NCI-H2227 (cell line): ENCODE results near the gene INPP1.

Experiments
- DNase-seq: peaks from one replicate; lab custom pipeline; 2025; ENCODE audit not compliant: unreplicated experiment; lab: John Stamatoyannopoulos, UW

INPP1 gene

GRCh38 chr2:190407662-190408537 is 64.5 kb downstream of the INPP1 start, which contains the start of gene MFSD6:
MFSD6 (plus strand) TSS chr2:190408355; CDS start chr2:190436030, 27,675 bp downstream.
- peak; percentile 82 for DNase-seq

DNA sequence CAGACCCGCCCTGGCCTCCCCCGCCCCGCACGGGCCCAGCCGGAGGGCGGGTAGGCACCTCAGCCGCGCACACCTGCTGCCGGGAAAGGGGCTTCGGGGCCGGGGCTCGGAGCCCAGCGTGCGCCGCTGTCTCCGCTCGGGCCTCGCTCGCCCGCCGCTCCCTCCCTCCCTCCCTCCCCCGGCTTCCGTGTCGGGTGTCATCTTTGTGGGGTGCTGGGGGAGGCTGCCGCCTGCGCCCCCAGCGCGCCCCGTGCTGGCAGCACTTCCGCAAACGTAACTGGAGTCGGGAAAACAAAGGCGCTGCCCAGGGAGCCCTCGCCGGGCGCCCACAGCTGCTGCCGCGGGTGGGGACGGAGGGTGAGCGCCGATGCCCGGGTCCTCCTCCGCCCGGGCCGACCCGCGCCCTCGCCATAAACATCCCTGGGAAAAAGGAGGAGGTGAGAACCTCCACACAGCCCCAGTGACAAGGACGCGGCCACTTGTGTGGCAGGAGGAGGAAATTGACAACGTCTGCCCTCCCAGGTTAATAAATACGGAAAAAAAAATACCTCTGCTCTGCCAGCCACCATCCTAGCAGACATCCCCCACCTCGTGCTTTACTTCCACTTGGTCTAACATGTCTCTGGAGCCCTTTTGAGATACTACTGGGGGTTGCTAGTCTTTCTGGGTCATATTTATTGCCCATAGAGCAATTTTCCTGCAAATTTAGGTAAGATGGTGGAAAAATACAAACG is 65.3 kb downstream of the INPP1 start:
- peak; percentile 79 for DNase-seq

DNA sequence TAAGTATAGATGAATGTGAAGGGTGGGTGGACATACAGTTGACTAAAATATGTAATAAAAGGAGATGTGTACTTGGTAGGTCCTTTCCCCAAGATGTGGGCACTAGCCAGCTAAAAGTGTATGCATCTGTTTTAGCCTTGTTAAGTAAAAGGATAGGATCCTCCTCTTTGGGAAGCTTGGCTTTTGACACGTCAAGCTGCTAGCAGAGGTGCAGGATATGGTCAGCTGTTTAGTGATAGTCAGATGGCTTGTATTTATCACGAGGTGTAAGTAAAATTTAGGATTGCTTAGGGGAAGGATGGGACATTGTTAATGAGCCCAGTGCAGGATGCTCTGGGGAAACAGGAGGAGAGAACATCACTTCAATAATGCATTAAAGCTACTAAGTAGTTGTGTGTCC is 66.2 kb downstream of the INPP1 start:
- DNase-seq, result peak; percentile 20

- no peak for DNase-seq
These were observed 66.8 kb downstream of the INPP1 start for GRCh38 chr2:190410166-190410565.

GRCh38 chr2:190412966-190413365 is 69.6 kb downstream of the INPP1 start:
- DNase-seq, result no peak

DNA sequence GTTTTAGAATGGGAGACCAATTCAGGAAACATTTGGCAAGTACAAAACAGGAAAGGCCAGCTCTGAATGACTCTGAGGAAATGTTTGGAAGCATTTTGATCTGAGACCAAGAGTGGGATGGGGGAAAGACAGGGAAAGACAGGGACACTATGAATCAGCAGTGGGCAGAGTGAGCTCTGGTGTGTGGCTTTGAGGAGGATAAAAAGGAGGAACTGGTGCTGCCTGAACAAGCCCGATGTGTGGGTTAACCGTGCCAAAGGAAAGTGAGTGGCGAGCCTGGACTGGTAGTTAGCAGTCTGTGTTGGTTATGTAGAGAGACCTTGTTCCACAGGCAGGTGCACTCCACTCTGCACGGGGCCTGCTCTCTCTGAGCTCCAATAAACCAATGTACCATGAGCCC is 70.0 kb downstream of the INPP1 start:
- DNase-seq, result no peak

GRCh38 chr2:190415251-190415650 is 71.9 kb downstream of the INPP1 start:
- DNase-seq, result no peak

- no peak for DNase-seq
These were observed 72.7 kb downstream of the INPP1 start for GRCh38 chr2:190415794-190416775.

- DNase-seq, result no peak
These were observed 73.9 kb downstream of the INPP1 start for GRCh38 chr2:190417045-190417842.

- DNase-seq, result no peak
These were observed 75.3 kb downstream of the INPP1 start for GRCh38 chr2:190418727-190419126.

DNA sequence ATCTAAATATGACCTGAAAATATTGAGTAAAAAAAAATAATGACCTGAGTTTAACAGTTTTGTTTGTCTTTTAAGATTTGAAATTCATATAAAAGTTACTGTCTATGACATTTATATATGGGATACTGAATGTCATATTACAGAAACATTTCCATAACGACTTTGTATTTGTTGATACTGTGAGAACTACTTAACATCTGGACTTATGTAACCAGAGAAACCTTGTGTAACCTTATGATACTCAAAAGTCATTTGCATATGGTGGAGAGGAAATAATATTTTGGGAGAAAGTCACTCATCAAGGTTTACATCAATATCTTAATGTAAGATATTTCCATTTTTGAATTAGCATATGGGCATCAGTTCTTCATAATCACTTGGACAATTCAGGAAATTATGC is 77.4 kb downstream of the INPP1 start:
- DNase-seq, result no peak
